OCI-LY7 (cell line): ENCODE results near the gene TSPAN5. TPM values are rescaled to one million over a fixed set of nuclear protein-coding genes. Genes with fewer than 3 reads are reported as not detected.

Experiments used
- BruUV-seq: library from RNA; stranded (reverse); fragments of 400-500 nt; replicated peaks from 2 replicates; lab custom pipeline; 2021; lab: Mats Ljungman, UMichigan
- CTCF ChIA-PET: fragments of 300-600 bp; sonication (Branson Sonifier 250); formaldehyde crosslinking; loops from one replicate; lab custom pipeline; 2022; ENCODE audit warnings: antibody characterized with exemption; ENCODE audit not compliant: unreplicated experiment; lab: Charles Lee
- POLR2A ChIA-PET: fragments of 300-600 bp; sonication (Branson Sonifier 250); formaldehyde crosslinking; loops from one replicate; lab custom pipeline; 2022; ENCODE audit warnings: antibody characterized with exemption; lab: Charles Lee
- DNase-seq: peaks from one replicate; pipeline ENCODE4 v3.0.0-alpha.2; 2015; ENCODE audit warnings: low spot score
- H2AFZ ChIP-seq: fragments of 200-600 bp; sonication (generic), shearing (Covaris generic); 2 replicates; pipeline ENCODE4 v1.6.1; 2014; ENCODE audit warnings: mild to moderate bottlenecking, antibody characterized with exemption, low read length, moderate library complexity
- H3K27ac ChIP-seq: fragments of 200-600 bp; sonication (generic); 2 replicates; pipeline ENCODE4 v1.5.1; 2014; ENCODE audit warnings: mixed run types, low read depth, mild to moderate bottlenecking, moderate library complexity, low read length, inconsistent platforms; ENCODE audit not compliant: poor library complexity, severe bottlenecking
- H3K36me3 ChIP-seq: fragments of 200-600 bp; sonication (generic); 2 replicates; pipeline ENCODE4 v1.6.1; 2014; ENCODE audit warnings: mild to moderate bottlenecking, antibody characterized with exemption, low read length, moderate library complexity, mixed read lengths; ENCODE audit not compliant: insufficient read depth
- H3K4me1 ChIP-seq: fragments of 200-600 bp; sonication (generic); 2 replicates; pipeline ENCODE4 v1.5.1; 2014; ENCODE audit warnings: mild to moderate bottlenecking, low read length; ENCODE audit not compliant: insufficient read depth, poor library complexity, severe bottlenecking
- H3K4me2 ChIP-seq: fragments of 200-600 bp; sonication (generic); 2 replicates; pipeline ENCODE4 v1.6.1; 2014; ENCODE audit warnings: mild to moderate bottlenecking, low read length
- H3K4me3 ChIP-seq: fragments of 200-600 bp; sonication (generic); 2 replicates; pipeline ENCODE4 v1.5.1; 2014; ENCODE audit warnings: mild to moderate bottlenecking, low read depth, low read length; ENCODE audit not compliant: poor library complexity, severe bottlenecking
- H3K79me2 ChIP-seq: fragments of 200-600 bp; sonication (generic); 2 replicates; pipeline ENCODE4 v1.6.1; 2016; ENCODE audit warnings: low read depth, mild to moderate bottlenecking, low read length, moderate library complexity, mixed read lengths; ENCODE audit not compliant: insufficient read depth
- H3K9me2 ChIP-seq: fragments of 200-600 bp; sonication (generic); 2 replicates; pipeline ENCODE4 v1.6.1; 2016; ENCODE audit warnings: mild to moderate bottlenecking, low read length, mixed read lengths; ENCODE audit not compliant: insufficient read depth
- H3K9me3 ChIP-seq: fragments of 200-600 bp; sonication (generic); 2 replicates; pipeline ENCODE4 v1.6.1; 2014; ENCODE audit warnings: mild to moderate bottlenecking, mixed run types, low read length, mixed read lengths
- H4K20me1 ChIP-seq: fragments of 200-600 bp; sonication (generic); 2 replicates; pipeline ENCODE4 v1.6.1; 2014; ENCODE audit warnings: mild to moderate bottlenecking, antibody characterized with exemption, low read length, moderate library complexity, mixed read lengths; ENCODE audit not compliant: insufficient read depth
- CTCF ChIP-seq: fragments of 200-600 bp; sonication (generic); conservative IDR thresholded peaks from 2 replicates; pipeline ENCODE4 v1.5.1; 2014; ENCODE audit warnings: mild to moderate bottlenecking, antibody characterized with exemption, low read length, moderate library complexity, mixed read lengths
- EZH2phosphoT487 ChIP-seq: fragments of 200-600 bp; sonication (generic); IDR thresholded peaks from 2 replicates; pipeline ENCODE4 v1.6.1; 2018; ENCODE audit warnings: low read depth, borderline replicate concordance, mild to moderate bottlenecking, mixed run types, antibody characterized with exemption, low read length, moderate library complexity, mixed read lengths
- intact Hi-C: fragments of 100-400 bp; cut with micrococcal nuclease; formaldehyde crosslinking; loops from one replicate; pipeline ENCODE4 v1.10.0; 2022; ENCODE audit not compliant: unreplicated experiment
- total RNA-seq, 2 experiments: library from RNA; depleted of rRNA in 1 of 2; stranded (reverse); fragments of >200 nt in 1 of 2; shearing (Covaris generic) in 1 of 2; gene quantifications; 2 replicates each; pipeline ENCODE4 v1.2.3, GENCODE V29; 2014 to 2022

Gene TSPAN5
- total RNA-seq, 2 experiments from 2014 or later = not detected

GRCh38 chr4:98602270-98602669 lies 56.1 kb downstream of the TSPAN5 start:
- CTCF ChIA-PET = no interaction called here
- Histone ChIP-seq H3K27ac (no peak overlapping the region), H4K20me1 (no peaks in the 10 kb centered on the region), H3K9me2 (no peaks in the 10 kb centered on the region), H3K36me3 (no peaks in the 10 kb centered on the region), H2AFZ (no peak overlapping the region), H3K9me3 (no peaks in the 10 kb centered on the region), H3K4me3 (no peak overlapping the region), H3K4me2 (no peak overlapping the region), H3K4me1 (no peaks in the 10 kb centered on the region), H3K79me2 (no peaks in the 10 kb centered on the region)
- TF ChIP-seq CTCF (no peak), EZH2phosphoT487 (no peak)
- POLR2A ChIA-PET = interaction anchor here (0.5 to 1.4 kb wide), 3 partner anchors 15 to 47 kb away, joined by 3 read pairs; no protein-coding TSS in a partner anchor
- DNase-seq = no peak
- no TSS peak for BruUV-seq
- intact Hi-C loops = no loop called here

- no peaks in the 10 kb centered on the region for H3K79me2 ChIP-seq
- BruUV-seq = no TSS peak
- ChIA-PET POLR2A (interaction anchor here (0.7 to 1.4 kb wide), 2 partner anchors 15 to 33 kb away, joined by 3 read pairs; no protein-coding TSS in a partner anchor), CTCF (no interaction called here)
- H3K9me3 ChIP-seq = no peaks in the 10 kb centered on the region
- no peak overlapping the region for H3K4me3 ChIP-seq
- no peaks in the 10 kb centered on the region for H3K4me1 ChIP-seq
- H3K27ac ChIP-seq = no peak overlapping the region
- TF ChIP-seq EZH2phosphoT487 = no peak
- TF ChIP-seq CTCF = no peak
- no peaks in the 10 kb centered on the region for H3K9me2 ChIP-seq
- no peaks in the 10 kb centered on the region for H4K20me1 ChIP-seq
- H3K4me2 ChIP-seq = no peak overlapping the region
- no peak for DNase-seq
- H2AFZ ChIP-seq = no peak overlapping the region
- intact Hi-C loops = no loop called here
- H3K36me3 ChIP-seq = no peaks in the 10 kb centered on the region
Observed at GRCh38 chr4:98601708-98602107, 56.7 kb downstream of the TSPAN5 start.

DNA sequence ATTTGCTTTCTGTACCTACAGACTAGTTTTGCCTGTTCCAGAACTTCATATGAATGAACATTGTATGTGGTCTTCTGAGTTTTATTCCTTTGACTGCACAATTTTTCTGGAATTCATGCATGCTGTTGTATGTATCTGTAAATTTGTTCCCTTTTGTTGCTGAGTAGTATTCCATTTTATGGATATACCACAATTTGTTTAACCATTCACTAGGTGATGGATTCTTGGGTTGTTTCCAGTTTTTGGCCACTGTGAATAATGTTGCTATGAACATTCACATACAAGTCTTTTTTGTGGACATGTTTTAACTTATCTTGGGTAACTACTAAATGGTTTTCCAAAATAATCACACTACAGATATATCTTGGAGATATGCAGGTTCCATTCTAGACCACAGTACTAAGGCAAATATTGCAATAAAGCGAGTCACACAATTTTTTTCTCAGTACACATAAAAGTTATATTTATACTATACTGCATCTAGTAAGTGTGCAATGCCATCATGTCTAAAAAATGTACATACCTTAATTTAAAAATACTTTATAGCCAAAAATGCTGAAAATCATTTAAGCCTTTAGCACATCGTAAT lies 58.7 kb downstream of the TSPAN5 start:
- H3K4me3 ChIP-seq = no peak overlapping the region
- H3K4me2 ChIP-seq = no peak overlapping the region
- H3K9me3 ChIP-seq = no peaks in the 10 kb centered on the region
- H3K79me2 ChIP-seq = no peaks in the 10 kb centered on the region
- H3K4me1 ChIP-seq = no peaks in the 10 kb centered on the region
- no peaks in the 10 kb centered on the region for H4K20me1 ChIP-seq
- BruUV-seq = no TSS peak
- intact Hi-C loops = no loop called here
- no peak for DNase-seq
- no peaks in the 10 kb centered on the region for H3K9me2 ChIP-seq
- H3K36me3 ChIP-seq = no peaks in the 10 kb centered on the region
- ChIA-PET CTCF (no interaction called here), POLR2A (no interaction called here)
- TF ChIP-seq EZH2phosphoT487 (no peak), CTCF (no peak)
- no peak overlapping the region for H3K27ac ChIP-seq
- no peak overlapping the region for H2AFZ ChIP-seq
